Subcutaneous abdominal adipose tissue (tissue), 5 donors: ENCODE data around the gene ZNF397.

Experiments
- H3K27ac ChIP-seq: one replicate; pipeline ENCODE4 v1.7.0; 2013; ENCODE audit warnings: low read depth, mild to moderate bottlenecking, inconsistent platforms, low read length, moderate library complexity
- H3K27me3 ChIP-seq, 5 donors: one replicate each; pipeline ENCODE4 v1.7.0; 2013; ENCODE audit warnings: low read length in 5 of 5, inconsistent platforms in 1 of 5; ENCODE audit not compliant: control insufficient read depth in 5 of 5, insufficient read depth in 4 of 5
- H3K36me3 ChIP-seq, 5 donors: one replicate each; pipeline ENCODE4 v1.7.0; 2013; ENCODE audit warnings: low read length in 5 of 5; ENCODE audit not compliant: control insufficient read depth in 5 of 5, insufficient read depth in 5 of 5
- H3K4me1 ChIP-seq, 5 donors: one replicate each; pipeline ENCODE4 v1.7.0; 2013; ENCODE audit warnings: low read length in 5 of 5, mild to moderate bottlenecking in 3 of 5, moderate library complexity in 1 of 5; ENCODE audit not compliant: control insufficient read depth in 5 of 5, insufficient read depth in 5 of 5
- H3K4me3 ChIP-seq, 5 donors: one replicate each; pipeline ENCODE4 v1.7.0; 2013; ENCODE audit warnings: low read length in 5 of 5, low read depth in 1 of 5
- H3K9ac ChIP-seq, 5 donors: one replicate each; pipeline ENCODE4 v1.7.0; 2013; ENCODE audit warnings: low read length in 5 of 5, mild to moderate bottlenecking in 4 of 5, moderate library complexity in 3 of 5
- H3K9me3 ChIP-seq, 5 donors: one replicate each; pipeline ENCODE4 v1.7.0; 2013; ENCODE audit warnings: low read length in 5 of 5; ENCODE audit not compliant: control insufficient read depth in 5 of 5
- donor health status: healthy.
- donor health status: healthy.
- donor health status: healthy.
- donor health status: healthy.
- donor health status: healthy.

The ZNF397 gene

GRCh38 chr18:35283923-35284794 is 43.3 kb downstream of the ZNF397 start:
- no peaks in the 10 kb centered on the region for H3K27me3 ChIP-seq
- H3K9me3 ChIP-seq, result peaks cover 0 to under 1% (median 0%) of the 10 kb centered on the region in 5 donors
- no peak overlapping the region for H3K4me3 ChIP-seq
- no peak overlapping the region for H3K27ac ChIP-seq
- peaks cover 0 to 8% (median 5%) of the 10 kb centered on the region in 5 donors for H3K4me1 ChIP-seq
- H3K36me3 ChIP-seq, result peaks cover 9 to 19% (median 17%) of the 10 kb centered on the region in 5 donors
- H3K9ac ChIP-seq, result no peak overlapping the region

- H3K9me3 ChIP-seq, result no peaks in the 10 kb centered on the region
- H3K27me3 ChIP-seq, result no peaks in the 10 kb centered on the region
These were observed 44.0 kb downstream of the ZNF397 start for GRCh38 chr18:35284841-35285240.

GRCh38 chr18:35289293-35289692 is 48.5 kb downstream of the ZNF397 start:
- Histone ChIP-seq H3K27me3 (no peaks in the 10 kb centered on the region), H3K27ac (peak overlapping the region; percentile 79), H3K9me3 (no peaks in the 10 kb centered on the region), H3K4me3 (peak overlapping the region; percentile 80 to 99 (median 93)), H3K4me1 (peaks cover 2 to 25% (median 22%) of the 10 kb centered on the region in 5 donors), H3K9ac (peak overlapping the region; percentile 12 to 98 (median 98)), H3K36me3 (peaks cover 0 to 20% (median 5%) of the 10 kb centered on the region in 5 donors)

More at GRCh38 chr18:35284841-35285240, 44.0 kb downstream of the ZNF397 start:
- H3K4me1 ChIP-seq, result peaks cover 0 to 14% (median 9%) of the 10 kb centered on the region in 5 donors
- no peak overlapping the region for H3K4me3 ChIP-seq
- peaks cover 8 to 19% (median 17%) of the 10 kb centered on the region in 5 donors for H3K36me3 ChIP-seq
- no peak overlapping the region for H3K27ac ChIP-seq
- H3K9ac ChIP-seq, result no peak overlapping the region

- no peaks in the 10 kb centered on the region for H3K27me3 ChIP-seq
- H3K36me3 ChIP-seq, result peaks cover 0 to 17% (median 1%) of the 10 kb centered on the region in 5 donors
- peak overlapping the region; percentile 80 to 99 (median 93) for H3K4me3 ChIP-seq
- peak overlapping the region; percentile 12 to 98 (median 98) for H3K9ac ChIP-seq
- H3K9me3 ChIP-seq, result no peaks in the 10 kb centered on the region
- H3K27ac ChIP-seq, result peak overlapping the region; percentile 79
- H3K4me1 ChIP-seq, result peaks cover 2 to 25% (median 22%) of the 10 kb centered on the region in 5 donors
These were observed 48.9 kb downstream of the ZNF397 start for GRCh38 chr18:35289727-35290093.

GRCh38 chr18:35290094-35290735 is 49.4 kb downstream of the ZNF397 start, which contains the start of gene ZSCAN30:
Gene ZSCAN30 (minus strand): TSS chr18:35290229. CDS start chr18:35264352, 25,877 bp downstream.
- Histone ChIP-seq H3K4me1 (peaks cover 2 to 25% (median 22%) of the 10 kb centered on the region in 5 donors), H3K9ac (peak within 1 kb of the TSS; percentile 77 to 98 (median 98)), H3K4me3 (peak within 1 kb of the TSS; percentile 80 to 99 (median 93)), H3K36me3 (peaks cover 0 to 19% (median 5%) of the 10 kb centered on the region in 5 donors), H3K9me3 (no peaks in the 10 kb centered on the region), H3K27ac (peak within 1 kb of the TSS; percentile 79), H3K27me3 (no peaks in the 10 kb centered on the region)

GRCh38 chr18:35291166-35291565 is 50.3 kb downstream of the ZNF397 start:
- H3K27me3 ChIP-seq, result no peaks in the 10 kb centered on the region
- H3K9me3 ChIP-seq, result no peaks in the 10 kb centered on the region
- peak overlapping the region in 4 of 5 donors; percentile 92 to 98 (median 96) for H3K9ac ChIP-seq
- H3K36me3 ChIP-seq, result peaks cover 0 to 26% (median 7%) of the 10 kb centered on the region in 5 donors
- peak overlapping the region; percentile 80 to 99 (median 93) for H3K4me3 ChIP-seq
- H3K4me1 ChIP-seq, result peaks cover 2 to 25% (median 22%) of the 10 kb centered on the region in 5 donors
- no peak overlapping the region for H3K27ac ChIP-seq

GRCh38 chr18:35296060-35296459 is 55.2 kb downstream of the ZNF397 start:
- Histone ChIP-seq H3K4me3 (no peak overlapping the region), H3K4me1 (peaks cover 2 to 7% (median 4%) of the 10 kb centered on the region in 5 donors), H3K27ac (no peak overlapping the region), H3K36me3 (peaks cover 7 to 42% (median 14%) of the 10 kb centered on the region in 5 donors), H3K9ac (no peak overlapping the region), H3K9me3 (peaks cover 0 to 14% (median 11%) of the 10 kb centered on the region in 5 donors), H3K27me3 (no peaks in the 10 kb centered on the region)

GRCh38 chr18:35303610-35304009 is 62.8 kb downstream of the ZNF397 start:
- no peak overlapping the region for H3K9ac ChIP-seq
- no peaks in the 10 kb centered on the region for H3K4me1 ChIP-seq
- H3K4me3 ChIP-seq, result peak overlapping the region in 2 of 5 donors; percentile 1 to 39
- H3K27me3 ChIP-seq, result no peaks in the 10 kb centered on the region
- H3K9me3 ChIP-seq, result peaks cover 52 to 81% (median 72%) of the 10 kb centered on the region in 5 donors
- peaks cover 37 to 59% (median 38%) of the 10 kb centered on the region in 5 donors for H3K36me3 ChIP-seq
- H3K27ac ChIP-seq, result no peak overlapping the region

GRCh38 chr18:35306588-35307250 is 65.9 kb downstream of the ZNF397 start:
- no peaks in the 10 kb centered on the region for H3K27me3 ChIP-seq
- H3K9me3 ChIP-seq, result peaks cover 62 to 92% (median 90%) of the 10 kb centered on the region in 5 donors
- H3K36me3 ChIP-seq, result peaks cover 31 to 55% (median 33%) of the 10 kb centered on the region in 5 donors
- no peak overlapping the region for H3K9ac ChIP-seq
- H3K4me1 ChIP-seq, result no peaks in the 10 kb centered on the region
- peak overlapping the region; percentile 0 to 64 (median 37) for H3K4me3 ChIP-seq
- H3K27ac ChIP-seq, result no peak overlapping the region
